Endothelial cell of umbilical vein (primary cell): ENCODE measurements around the gene NOL4.

Source experiments
- CTCF ChIP-seq, 2 donors: IDR thresholded peaks; 1 replicate in 1 of 2; 2 replicates in 1 of 2; pipeline ENCODE4 v1.5.1; 2011; ENCODE audit warnings: low read length in 2 of 2, mild to moderate bottlenecking in 2 of 2, moderate library complexity in 2 of 2, control low read depth in 1 of 2, inconsistent platforms in 1 of 2, low read depth in 1 of 2; ENCODE audit not compliant: insufficient read depth in 1 of 2; ENCODE audit errors: extremely low read depth in 1 of 2
- EZH2 ChIP-seq: IDR thresholded peaks from 2 replicates; pipeline ENCODE4 v1.6.1; 2012; ENCODE audit warnings: borderline replicate concordance, low read depth, mild to moderate bottlenecking, moderate library complexity, low read length, inconsistent platforms; ENCODE audit not compliant: severe bottlenecking
- POLR2A ChIP-seq: IDR thresholded peaks from 2 replicates; pipeline ENCODE4 v1.6.1; 2012; ENCODE audit warnings: low read depth, mild to moderate bottlenecking, control low read depth, low read length

- TF ChIP-seq CTCF (IDR thresholded peaks at IDR 0.05; ENCODE audit: extremely low read depth in 1 of 2, insufficient read depth in 1 of 2, low read depth in 1 of 2, low read length in 2 of 2) (no peak), POLR2A (no peak), EZH2 (no peak)
Measured at GRCh38 chr18:34248727-34249126, 24.0 kb upstream of the NOL4 start.
